B cell (primary cell): ENCODE results near the gene GCSH. TPM values are rescaled to one million over a fixed set of nuclear protein-coding genes. Genes with fewer than 3 reads are reported as not detected.
A peak's percentile ranks its signal among the peaks of the same experiment; 100 is the strongest.

Experiments used
- ATAC-seq: fragments of 200-7000 bp; cut with Tn5 transposase; one replicate; pipeline ENCODE4 v1.10.0; 2021; ENCODE audit warnings: low read depth, mild to moderate bottlenecking, moderate number of reproducible peaks, moderate library complexity
- CTCF ChIA-PET: fragments of 350-600 bp; sonication (Branson Sonifier 250); formaldehyde crosslinking; loops from one replicate; lab custom pipeline; 2021; ENCODE audit warnings: antibody characterized with exemption, inconsistent platforms; lab: Charles Lee
- POLR2A ChIA-PET: fragments of 350-600 bp; sonication (Branson Sonifier 250); formaldehyde crosslinking; loops from one replicate; lab custom pipeline; 2021; ENCODE audit warnings: antibody characterized with exemption; lab: Charles Lee
- DNase-seq: peaks from one replicate; pipeline ENCODE4 v3.0.0; 2013
- H2AFZ ChIP-seq: 2 replicates; pipeline ENCODE4 v1.6.1; 2012; ENCODE audit warnings: mild to moderate bottlenecking, low read depth, low read length; ENCODE audit not compliant: insufficient read depth, poor library complexity, severe bottlenecking
- H3K27ac ChIP-seq, 2 donors: 1 replicate in 1 of 2; 2 replicates in 1 of 2; pipeline ENCODE4 v1.5.1; 2012 to 2013; ENCODE audit warnings: low read length in 2 of 2, mild to moderate bottlenecking in 2 of 2, moderate library complexity in 1 of 2
- H3K27me3 ChIP-seq, 4 experiments: fragments of 200-600 bp in 1 of 4; sonication (generic) in 1 of 4; replicated peaks in 1 of 4; 1 replicate in 2 of 4; 2 replicates in 2 of 4; pipeline versions ENCODE4 v1.6.1 to v1.7.0; 2013 to 2016; ENCODE audit warnings: low read length in 3 of 4, mild to moderate bottlenecking in 2 of 4, mixed read lengths in 1 of 4, moderate library complexity in 1 of 4; ENCODE audit not compliant: insufficient read depth in 4 of 4, control insufficient read depth in 3 of 4; ENCODE audit errors: control extremely low read depth in 1 of 4
- H3K36me3 ChIP-seq, 2 experiments: replicated peaks in 1 of 2; 1 replicate in 1 of 2; 2 replicates in 1 of 2; pipeline versions ENCODE4 v1.6.1 to v1.7.1; 2013; ENCODE audit warnings: low read length in 1 of 2; ENCODE audit not compliant: insufficient read depth in 2 of 2, control insufficient read depth in 1 of 2; ENCODE audit errors: control extremely low read depth in 1 of 2, extremely low read depth in 1 of 2
- H3K4me1 ChIP-seq, 2 donors: fragments of 200-600 bp in 1 of 2; sonication (generic) in 1 of 2; 1 replicate in 1 of 2; 2 replicates in 1 of 2; pipeline versions ENCODE4 v1.5.1 to v1.6.1; 2013 to 2017; ENCODE audit warnings: low read length in 2 of 2; ENCODE audit not compliant: control insufficient read depth in 2 of 2, insufficient read depth in 2 of 2
- H3K4me2 ChIP-seq: replicated peaks from 2 replicates; pipeline ENCODE3; 2012; ENCODE audit warnings: mild to moderate bottlenecking, low read depth, low read length; ENCODE audit not compliant: poor library complexity, severe bottlenecking
- H3K4me3 ChIP-seq, 5 experiments: fragments of 200-600 bp in 1 of 5; sonication (generic) in 1 of 5; 1 replicate in 3 of 5; 2 replicates in 2 of 5; pipeline versions ENCODE4 v1.5.1 to v1.7.0; 2011 to 2016; ENCODE audit warnings: low read length in 4 of 5, mild to moderate bottlenecking in 4 of 5, low read depth in 2 of 5, control low read depth in 1 of 5, moderate library complexity in 1 of 5; ENCODE audit not compliant: insufficient read depth in 1 of 5; ENCODE audit errors: control extremely low read depth in 1 of 5, extremely low read depth in 1 of 5
- H3K79me2 ChIP-seq: fragments of 200-600 bp; sonication (generic); one replicate; pipeline ENCODE4 v1.6.0; 2016; ENCODE audit warnings: low read length; ENCODE audit not compliant: control insufficient read depth, insufficient read depth
- H3K9ac ChIP-seq: fragments of 200-600 bp; sonication (generic); 2 replicates; pipeline ENCODE4 v1.6.1; 2017; ENCODE audit warnings: mild to moderate bottlenecking, low read length, moderate library complexity
- H3K9me3 ChIP-seq, 3 donors: one replicate each; pipeline versions ENCODE4 v1.6.1 to v1.7.1; 2013; ENCODE audit warnings: low read length in 2 of 3; ENCODE audit not compliant: control insufficient read depth in 2 of 3, insufficient read depth in 1 of 3; ENCODE audit errors: control extremely low read depth in 1 of 3
- H4K20me1 ChIP-seq: 2 replicates; pipeline ENCODE4 v1.6.0; 2012; ENCODE audit warnings: mild to moderate bottlenecking, low read length; ENCODE audit not compliant: insufficient read depth, control insufficient read depth, poor library complexity, severe bottlenecking
- H3K27ac Mint-ChIP-seq: one replicate; pipeline ENCODE4 v1.8.0; 2021; ENCODE audit warnings: mixed read lengths
- H3K27me3 Mint-ChIP-seq: one replicate; pipeline ENCODE4 v1.8.0; 2021; ENCODE audit warnings: mixed read lengths
- H3K4me1 Mint-ChIP-seq: one replicate; pipeline ENCODE4 v1.8.0; 2021; ENCODE audit warnings: mixed read lengths
- H3K4me3 Mint-ChIP-seq: one replicate; pipeline ENCODE4 v1.8.0; 2021; ENCODE audit warnings: mixed read lengths
- H3K9me3 Mint-ChIP-seq: one replicate; pipeline ENCODE4 v1.8.0; 2022; ENCODE audit warnings: mixed read lengths; ENCODE audit not compliant: insufficient read depth
- EZH2 ChIP-seq: IDR thresholded peaks from 2 replicates; pipeline ENCODE4 v1.6.1; 2012; ENCODE audit warnings: borderline replicate concordance, low read depth, mild to moderate bottlenecking, moderate library complexity, low read length; ENCODE audit not compliant: insufficient read depth, poor library complexity, severe bottlenecking
- WGBS: methylation state at CpG from one replicate; pipeline ENCODE4 v1.1.5; 2013; ENCODE audit warnings: missing lambda C conversion rate; ENCODE audit not compliant: insufficient coverage; 5-methylcytosine and 5-hydroxymethylcytosine counted together
- intact Hi-C: fragments of 100-400 bp; cut with micrococcal nuclease; formaldehyde crosslinking; loops from one replicate; pipeline ENCODE4 v1.10.0; 2022
- polyA plus RNA-seq: library from polyadenylated mRNA; depleted of rRNA; stranded (reverse); fragments of >200 nt; gene quantifications from 2 replicates; pipeline ENCODE4 v1.2.3, GENCODE V29; 2012
- total RNA-seq, 2 donors: library from RNA; stranded (reverse); fragments of 120-200 nt in 1 of 2; gene quantifications; 1 replicate in 1 of 2; 2 replicates in 1 of 2; pipeline versions ENCODE4 v1.2.3 to v1.2.4, GENCODE V29; 2013 to 2022
- TF ChIP-seq, protein P1 (sequence below): fragments of 200-600 bp; IDR thresholded peaks from one replicate; pipeline ENCODE4 v1.8.0; 2022; ENCODE audit warnings: antibody characterized with exemption, mild to moderate bottlenecking

GCSH gene
- total and polyA plus RNA-seq, 2 donors (not counting 1 experiment from before 2014, with no cell fraction given): 1.9 to 4.5 TPM

DNA sequence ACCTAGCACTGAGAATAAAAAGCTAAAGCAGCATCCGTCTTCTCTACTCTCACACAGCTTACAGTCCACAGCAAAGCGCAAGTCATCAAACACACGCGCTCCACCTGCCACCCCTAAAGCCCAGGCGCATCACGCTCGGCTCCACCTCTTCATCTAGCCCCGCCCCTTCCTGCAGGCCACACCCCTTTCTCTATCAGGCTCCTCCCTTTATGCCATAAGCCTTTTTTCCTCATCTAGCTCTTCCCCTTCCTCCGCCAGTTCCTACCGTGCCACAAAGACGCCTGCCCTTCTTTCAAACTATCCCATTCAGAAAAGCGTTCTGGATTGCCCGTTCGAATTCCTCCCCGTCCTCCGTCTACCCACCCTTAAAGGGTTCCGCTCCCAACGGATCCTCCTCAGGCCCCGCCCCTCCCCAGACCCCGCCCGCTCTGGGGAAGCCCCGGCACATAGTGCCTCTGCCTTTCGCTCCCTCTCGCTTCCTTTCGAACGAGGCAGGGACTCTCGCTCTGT lies 19.6 kb downstream of the GCSH start:
- WGBS: under 1% methylated on average over 27 of the region's 27 CpGs
- Mint-ChIP-seq H3K27me3 (no peaks in the 10 kb centered on the region), H3K27ac (no peak overlapping the region), H3K4me1 (peaks cover 4% of the 10 kb centered on the region), H3K4me3 (no peak overlapping the region), H3K9me3 (no peaks in the 10 kb centered on the region)
- DNase-seq (peak; percentile 96), ATAC-seq (peak; percentile 82)
- no peaks in the 10 kb centered on the region for H4K20me1 ChIP-seq
- peak overlapping the region; percentile 67 to 84 (median 82) for H3K4me3 ChIP-seq
- CTCF ChIA-PET: interaction anchor here (1.2 to 7.9 kb wide), 4 partner anchors 39 to 72 kb away, joined by 5 to 57 read pairs (median 12); partner anchors contain the start of genes ATMIN, CENPN and CMC2
- no peak for TF ChIP-seq EZH2
- TF ChIP-seq, protein P1, sequence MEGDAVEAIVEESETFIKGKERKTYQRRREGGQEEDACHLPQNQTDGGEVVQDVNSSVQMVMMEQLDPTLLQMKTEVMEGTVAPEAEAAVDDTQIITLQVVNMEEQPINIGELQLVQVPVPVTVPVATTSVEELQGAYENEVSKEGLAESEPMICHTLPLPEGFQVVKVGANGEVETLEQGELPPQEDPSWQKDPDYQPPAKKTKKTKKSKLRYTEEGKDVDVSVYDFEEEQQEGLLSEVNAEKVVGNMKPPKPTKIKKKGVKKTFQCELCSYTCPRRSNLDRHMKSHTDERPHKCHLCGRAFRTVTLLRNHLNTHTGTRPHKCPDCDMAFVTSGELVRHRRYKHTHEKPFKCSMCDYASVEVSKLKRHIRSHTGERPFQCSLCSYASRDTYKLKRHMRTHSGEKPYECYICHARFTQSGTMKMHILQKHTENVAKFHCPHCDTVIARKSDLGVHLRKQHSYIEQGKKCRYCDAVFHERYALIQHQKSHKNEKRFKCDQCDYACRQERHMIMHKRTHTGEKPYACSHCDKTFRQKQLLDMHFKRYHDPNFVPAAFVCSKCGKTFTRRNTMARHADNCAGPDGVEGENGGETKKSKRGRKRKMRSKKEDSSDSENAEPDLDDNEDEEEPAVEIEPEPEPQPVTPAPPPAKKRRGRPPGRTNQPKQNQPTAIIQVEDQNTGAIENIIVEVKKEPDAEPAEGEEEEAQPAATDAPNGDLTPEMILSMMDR: no peak
- peak overlapping the region; percentile 82 for H3K4me2 ChIP-seq
- H3K4me1 ChIP-seq: peaks cover 4 to 12% of the 10 kb centered on the region in 2 donors
- H3K36me3 ChIP-seq: no peaks in the 10 kb centered on the region
- peaks cover 0 to 1% (median 0%) of the 10 kb centered on the region in 3 donors for H3K9me3 ChIP-seq
- peak overlapping the region; percentile 79 to 89 for H3K27ac ChIP-seq
- H3K9ac ChIP-seq: peak overlapping the region; percentile 84
- POLR2A ChIA-PET: interaction anchor here (0.6 to 1.4 kb wide), 4 partner anchors 41 to 324 kb away, joined by 3 to 8 read pairs (median 4); partner anchors contain the start of genes ATMIN, CENPN, CMC2 and GAN
- H3K27me3 ChIP-seq: no peaks in the 10 kb centered on the region
- intact Hi-C loops: loop anchor here (1.0 to 2.0 kb wide), 6 partner anchors 20 to 1094 kb away; partner anchors contain the start of genes ATMIN, CENPN, DYNLRB2 and GCSH
- H3K79me2 ChIP-seq: no peaks in the 10 kb centered on the region
- peak overlapping the region; percentile 90 for H2AFZ ChIP-seq
